Heart right ventricle (tissue), 16 donors: ENCODE measurements around the gene RIOX2. TPM values are rescaled to one million over a fixed set of nuclear protein-coding genes. Genes with fewer than 3 reads are reported as not detected.
A peak's percentile ranks its signal among the peaks of the same experiment; 100 is the strongest.

Experiments used
- ATAC-seq, 8 donors: fragments of 200-7000 bp; cut with Tn5 transposase; one replicate each; pipeline ENCODE4 v1.9.1; 2020; ENCODE audit warnings: mild to moderate bottlenecking in 8 of 8, moderate library complexity in 8 of 8, moderate number of reproducible peaks in 1 of 8
- DNase-seq, 2 donors: peaks; one replicate each; pipeline ENCODE4 v3.0.0-alpha.2; 2020
- H3K27ac ChIP-seq, 10 donors: fragments of 200-600 bp; sonication (generic) in 2 of 10; one replicate each; pipeline versions ENCODE4 v1.5.0 to v1.8.0; 2020 to 2022; ENCODE audit warnings: mild to moderate bottlenecking in 3 of 10
- H3K27me3 ChIP-seq, 7 donors: fragments of 200-600 bp; one replicate each; pipeline ENCODE4 v1.8.0; 2021 to 2022; ENCODE audit warnings: mild to moderate bottlenecking in 2 of 7
- H3K36me3 ChIP-seq, 9 donors: fragments of 200-600 bp; sonication (generic) in 1 of 9; one replicate each; pipeline versions ENCODE4 v1.5.0 to v1.8.0; 2020 to 2022; ENCODE audit warnings: mild to moderate bottlenecking in 2 of 9
- H3K4me1 ChIP-seq, 9 donors: fragments of 200-600 bp; sonication (generic) in 1 of 9; one replicate each; pipeline versions ENCODE4 v1.5.0 to v1.8.0; 2020 to 2022; ENCODE audit warnings: mild to moderate bottlenecking in 4 of 9
- H3K4me3 ChIP-seq, 10 donors: fragments of 200-600 bp; sonication (generic) in 2 of 10; one replicate each; pipeline versions ENCODE4 v1.5.0 to v1.8.0; 2020 to 2022; ENCODE audit warnings: mild to moderate bottlenecking in 7 of 10, moderate library complexity in 2 of 10
- H3K9me3 ChIP-seq, 11 donors: fragments of 200-600 bp in 10 of 11; sonication (generic) in 2 of 11; one replicate each; pipeline versions ENCODE4 v1.5.0 to v1.8.0; 2013 to 2022; ENCODE audit warnings: mild to moderate bottlenecking in 2 of 11, control low read depth in 1 of 11, moderate library complexity in 1 of 11
- CTCF ChIP-seq, 9 donors: fragments of 200-600 bp; sonication (generic) in 2 of 9; IDR thresholded peaks; one replicate each; pipeline versions ENCODE4 v1.5.0 to v1.8.0; 2021 to 2022; ENCODE audit warnings: antibody characterized with exemption in 9 of 9, mild to moderate bottlenecking in 5 of 9, moderate library complexity in 1 of 9
- WGBS, 2 donors: extraction: QIAGEN DNeasy Blood & Tissue Kit; methylation state at CpG; one replicate each; pipeline ENCODE4 v1.1.7; 2013; ENCODE audit warnings: inconsistent platforms in 1 of 2; 5-methylcytosine and 5-hydroxymethylcytosine counted together
- intact Hi-C, 10 donors: fragments of 100-400 bp; cut with DNase I; formaldehyde crosslinking; loops; one replicate each; pipeline versions ENCODE4 v1.11.1 to v1.14.2; 2022
- polyA plus RNA-seq, 2 donors: library from polyadenylated mRNA; stranded (reverse); fragments of 200-250 nt; gene quantifications; one replicate each; pipeline ENCODE4 v1.2.3, GENCODE V29; 2013
- total RNA-seq, 10 donors: library from RNA; stranded (reverse); fragmentation: NEBNext Ultra II Directional in 3 of 10; extraction: Animal tissue kit (Norgen Biotek cat#: 25700) in 3 of 10; gene quantifications; one replicate each; pipeline versions ENCODE4 v1.2.1 to v1.2.4, GENCODE V29; 2021 to 2023
- donor health status: Arrhythmogenic right ventricular cardiomyopathy.
- donor health status: ischemic (EF 13 %, LVEDD 7.1; RV severe dilation, severe dysfunction).
- donor health status: healthy with polysubstance abuse.
- donor health status: DM: no; HTN: yes; CAD: no.
- donor health status: DM: no; HTN: no; CAD: no.
- donor health status: ischemic (EF 25% LVEDD 6.9; RV normal size, moderate dysfunction).
- donor health status: ischemic (EF 25% LVEDD 5.7; RV mildly dilated, moderate dysfunction).
- donor health status: healthy.
- donor health status: DM: yes; HTN: yes; CAD: no.
- donor health status: Ischemic cardiomyopathy.
- donor health status: ischemic (EF 35%, LVEDD 5.7; RV mildly dilated, moderate dysfunction).
- donor health status: nonischemic (EF 11% LVEDD 7.7; RV severe dilation, severe dysfunction).
- donor health status: DM: yes; HTN: yes; CAD: no.
- donor health status: PGD.
- donor health status: ischemic (EF 29% LVEDD 5.4; RV normal size, mild dysfunction).
- donor health status: nonischemic (EF 23%, LVEDD 6.1; RV moderate dilation, normal function).

RIOX2 gene
- total and polyA plus RNA-seq, 12 donors = 8.4 to 15.8 (median 12.0) TPM

GRCh38 chr3:97937205-97937604 lies 35.0 kb downstream of the RIOX2 start:
- DNase-seq (no peak), ATAC-seq (no peak)
- H3K36me3 ChIP-seq = peaks cover 0 to 99% (median 34%) of the 10 kb centered on the region in 9 donors
- 95 to 98% methylated on average over 2 of the region's 2 CpGs for WGBS, 2 donors
- peaks cover 0 to 16% (median 3%) of the 10 kb centered on the region in 9 donors for H3K4me1 ChIP-seq
- intact Hi-C loops = loop anchor here in 1 of 10 donors (10.0 kb wide), 1 partner anchor 78 kb away; no protein-coding TSS in a partner anchor
- H3K9me3 ChIP-seq = no peaks in the 10 kb centered on the region
- TF ChIP-seq CTCF (IDR thresholded peaks at IDR 0.05) = no peak
- no peaks in the 10 kb centered on the region for H3K27me3 ChIP-seq
- no peak overlapping the region for H3K27ac ChIP-seq
- no peak overlapping the region for H3K4me3 ChIP-seq

DNA sequence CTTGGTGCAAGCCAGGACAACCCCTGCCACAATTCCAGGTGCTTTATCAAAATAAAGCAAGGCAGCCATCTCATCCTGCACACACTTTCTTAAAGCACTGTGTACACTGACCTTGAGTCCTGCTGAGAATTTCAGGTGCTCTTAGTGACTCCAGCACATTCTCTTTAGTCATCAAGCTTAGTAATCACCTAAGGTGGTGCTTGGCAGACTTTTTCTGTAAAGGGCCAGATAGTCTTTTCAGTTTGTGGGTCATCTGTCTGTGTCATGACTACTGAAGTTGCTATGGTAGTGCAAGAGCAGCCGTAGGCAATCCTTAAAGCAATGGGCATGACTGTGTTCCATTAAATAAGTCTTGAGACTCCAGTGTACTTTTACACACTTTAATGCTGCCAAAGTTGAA lies 36.4 kb downstream of the RIOX2 start:
- Histone ChIP-seq H3K9me3 (no peaks in the 10 kb centered on the region), H3K36me3 (peaks cover 0 to 99% (median 28%) of the 10 kb centered on the region in 9 donors), H3K4me3 (no peak overlapping the region), H3K27ac (no peak overlapping the region), H3K4me1 (peaks cover 0 to 25% (median 3%) of the 10 kb centered on the region in 9 donors), H3K27me3 (no peaks in the 10 kb centered on the region)
- intact Hi-C loops = loop anchor here in 1 of 10 donors (10.0 kb wide), 1 partner anchor 79 kb away; no protein-coding TSS in a partner anchor
- no peak for TF ChIP-seq CTCF (IDR thresholded peaks at IDR 0.05)
- ATAC-seq (peak in 1 of 8 donors; percentile 26), DNase-seq (no peak)
- 97 to 100% methylated on average over 1 of the region's 1 CpG for WGBS, 2 donors

DNA sequence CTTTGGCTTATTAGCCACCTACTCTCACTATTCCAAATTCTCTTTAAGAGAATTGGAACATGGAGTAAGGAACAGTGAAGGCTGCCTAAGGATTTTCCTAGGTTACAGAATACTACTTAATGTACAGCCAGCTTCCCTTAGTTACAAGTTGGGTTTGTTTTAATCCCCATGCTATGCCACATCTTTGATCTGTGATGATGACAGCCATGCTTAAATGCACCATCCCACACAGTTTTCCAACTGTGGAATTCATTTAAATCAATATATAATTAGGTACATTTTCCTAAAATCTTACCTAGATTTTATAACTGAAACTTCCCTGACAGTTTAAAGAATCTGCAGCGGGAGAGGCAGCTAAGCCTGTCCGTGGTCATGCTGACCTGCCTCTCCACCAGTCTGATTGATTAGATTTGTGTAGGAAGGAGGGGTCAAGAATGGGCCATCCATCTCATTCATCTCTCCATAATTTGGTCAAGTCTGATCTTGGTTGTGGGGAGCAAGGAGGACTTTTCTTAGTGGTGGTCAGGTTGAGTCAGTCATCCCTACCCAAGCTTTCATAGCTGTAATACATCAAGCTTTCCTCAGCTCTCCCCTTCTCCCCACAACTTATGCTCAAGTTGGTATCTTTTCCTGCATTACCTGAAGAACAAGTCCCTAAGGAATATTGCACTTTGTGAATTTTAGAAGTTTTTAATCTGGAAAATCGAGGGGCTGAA lies 37.1 kb downstream of the RIOX2 start:
- peaks cover 0 to 99% (median 28%) of the 10 kb centered on the region in 9 donors for H3K36me3 ChIP-seq
- WGBS, 2 donors = 97% methylated on average over 3 of the region's 3 CpGs

More for the DNA sequence above, 37.1 kb downstream of the RIOX2 start:
- peaks cover 0 to 5% (median 0%) of the 10 kb centered on the region in 11 donors for H3K9me3 ChIP-seq
- ATAC-seq = no peak
- no peak overlapping the region for H3K27ac ChIP-seq
- intact Hi-C loops = loop anchor here in 1 of 10 donors (10.0 kb wide), 1 partner anchor 80 kb away; no protein-coding TSS in a partner anchor
- no peaks in the 10 kb centered on the region for H3K27me3 ChIP-seq
- TF ChIP-seq CTCF (IDR thresholded peaks at IDR 0.05) = no peak
- H3K4me1 ChIP-seq = peaks cover 0 to 25% (median 3%) of the 10 kb centered on the region in 9 donors
- H3K4me3 ChIP-seq = no peak overlapping the region
- no peak for DNase-seq
